Measurements from ENCODE around the gene SCAMP4.

SCAMP4 gene

GRCh38 chr19:1917146-1917545 is 11.9 kb downstream of the SCAMP4 start:
- DNase-seq: no peak

GRCh38 chr19:1917926-1918325 is 12.7 kb downstream of the SCAMP4 start:
- no peak for DNase-seq

DNA sequence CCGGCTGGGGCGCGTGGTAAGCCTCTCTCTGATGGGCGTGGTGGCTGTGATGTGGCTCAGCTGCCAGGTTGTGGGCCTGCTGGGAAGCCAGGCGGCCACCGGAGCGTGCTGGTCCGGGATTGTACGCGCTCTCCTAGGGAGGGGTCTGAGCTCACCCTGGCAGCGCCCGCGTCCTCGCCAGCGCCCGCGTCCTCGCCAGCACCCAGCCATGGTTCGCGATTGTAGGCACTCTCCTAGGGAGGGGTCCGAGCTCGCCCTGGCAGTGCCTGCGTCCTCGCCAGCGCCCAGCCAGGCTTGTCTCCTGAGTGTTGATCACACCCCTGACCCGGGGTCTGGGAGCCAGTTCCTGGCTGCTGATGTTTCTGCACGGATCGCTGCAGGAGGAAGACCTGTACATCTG is 13.8 kb downstream of the SCAMP4 start:
- no peak for DNase-seq

DNA sequence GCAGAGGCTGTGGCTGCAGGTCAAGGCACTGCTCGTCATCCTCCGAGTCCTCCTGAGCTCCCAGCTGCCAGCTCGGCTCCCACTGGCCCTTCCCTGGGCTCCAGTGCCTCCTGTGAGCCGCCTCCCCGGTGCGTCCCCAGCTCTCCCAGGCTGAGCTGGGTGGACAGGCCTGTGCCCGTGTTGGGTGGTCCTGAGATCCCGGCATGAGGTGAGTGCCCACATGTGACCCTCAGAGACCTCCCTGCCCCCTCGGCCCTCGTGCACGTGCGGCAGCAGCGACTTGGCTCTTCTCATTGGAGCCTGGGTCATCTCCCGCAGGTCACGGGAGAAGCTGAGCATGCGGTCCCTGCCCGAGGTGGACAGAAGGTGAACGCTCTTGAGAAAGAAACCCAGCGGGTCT is 15.4 kb downstream of the SCAMP4 start:
- no peak for DNase-seq

DNA sequence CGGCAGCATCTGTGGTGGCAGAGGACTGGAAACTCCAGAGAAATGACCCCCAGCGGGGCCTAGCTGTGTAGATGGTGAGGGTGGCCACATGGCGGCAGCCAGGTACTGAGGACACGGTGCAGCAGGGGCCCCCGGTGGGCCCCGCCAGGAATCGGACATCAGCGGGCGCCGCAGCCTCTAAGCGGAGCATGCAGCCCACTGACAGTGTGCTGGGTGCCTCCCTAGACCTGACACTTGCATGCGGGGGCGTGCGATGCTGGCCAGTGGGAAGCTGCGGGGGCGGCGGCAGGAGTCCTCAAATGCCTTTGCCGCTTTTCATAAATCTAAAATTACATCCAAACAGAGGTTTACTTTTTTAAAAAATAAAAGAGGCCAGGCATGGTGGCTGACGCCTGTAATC is 16.1 kb downstream of the SCAMP4 start:
- DNase-seq: no peak

- DNase-seq: no peak
These were observed 16.6 kb downstream of the SCAMP4 start for GRCh38 chr19:1921825-1922224.

DNA sequence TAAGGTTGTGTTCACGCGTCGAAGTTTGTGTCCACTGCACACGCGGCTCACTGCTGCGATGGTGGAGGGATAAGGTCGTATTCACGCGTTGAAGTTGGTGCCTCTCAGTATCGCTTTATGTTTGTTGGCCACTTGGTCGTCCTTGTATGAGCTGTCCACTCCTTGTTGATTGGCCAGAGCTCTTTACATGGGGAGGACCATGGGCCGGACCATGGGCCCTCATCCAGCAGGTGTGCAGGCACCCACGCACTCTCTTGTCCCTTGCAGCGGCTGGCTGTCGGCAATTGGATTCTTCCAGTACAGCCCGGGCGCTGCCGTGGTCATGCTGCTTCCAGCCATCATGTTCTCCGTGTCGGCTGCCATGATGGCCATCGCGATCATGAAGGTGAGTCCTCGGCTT is 17.6 kb downstream of the SCAMP4 start:
- DNase-seq: no peak

- DNase-seq: no peak
These were observed 18.1 kb downstream of the SCAMP4 start for GRCh38 chr19:1923319-1923718.

DNA sequence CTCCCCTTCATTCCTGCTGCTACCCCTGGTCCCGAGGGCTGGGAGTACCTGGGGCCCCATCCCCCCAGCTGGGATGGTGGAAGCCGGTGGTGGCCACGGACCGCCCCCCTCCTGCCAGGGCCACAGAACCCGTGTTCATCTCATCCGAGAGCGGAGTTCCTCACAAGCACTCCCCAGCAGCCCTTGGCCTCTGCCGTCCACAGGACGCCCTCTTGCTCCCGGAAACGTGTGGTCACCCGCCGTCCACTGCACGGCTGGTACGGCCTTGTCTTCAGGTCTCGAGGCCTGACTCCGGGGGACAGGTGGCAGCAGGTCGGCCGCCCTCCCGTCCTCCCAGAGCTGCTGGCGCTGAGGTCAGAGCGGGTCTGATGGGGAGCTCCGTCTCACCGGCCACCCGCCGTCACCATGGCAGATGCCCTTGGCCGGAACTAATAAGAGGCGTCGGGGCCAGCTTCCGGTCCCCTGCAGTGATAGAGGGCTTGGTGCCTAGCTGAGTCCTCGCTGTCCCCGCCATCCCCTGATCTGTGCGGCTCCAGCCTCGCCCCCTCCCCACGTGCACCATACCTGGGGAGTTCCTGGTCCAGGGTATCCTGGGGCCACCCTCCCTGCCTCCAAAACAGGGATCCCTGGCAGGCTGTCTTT is 19.2 kb downstream of the SCAMP4 start:
- DNase-seq: no peak

DNA sequence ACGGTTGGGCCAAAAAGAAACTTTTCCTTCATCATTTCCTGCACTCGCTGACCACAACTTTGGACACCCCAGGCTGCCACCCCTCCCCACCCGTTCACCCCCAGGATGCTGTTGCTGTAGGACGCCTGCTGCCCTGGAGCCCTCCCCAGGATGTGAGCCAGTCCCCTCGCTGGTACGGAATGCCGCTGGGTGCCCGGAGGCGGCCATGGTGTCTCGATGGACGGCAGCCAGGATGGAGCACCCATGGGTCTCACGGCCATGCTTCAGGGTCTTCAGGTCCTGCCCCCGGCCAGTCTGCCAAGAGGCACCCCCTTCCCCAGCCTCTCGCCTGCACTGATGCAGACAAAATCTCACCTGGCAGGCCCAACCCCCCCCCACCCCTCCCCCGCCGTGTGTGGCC is 20.3 kb downstream of the SCAMP4 start:
- DNase-seq: no peak

- peak; percentile 60 for DNase-seq
These were observed 24.0 kb downstream of the SCAMP4 start for GRCh38 chr19:1929021-1929742.

GRCh38 chr19:1931445-1931844 is 26.2 kb downstream of the SCAMP4 start:
- DNase-seq: no peak

GRCh38 chr19:1932395-1932794 is 27.2 kb downstream of the SCAMP4 start:
- no peak for DNase-seq

GRCh38 chr19:1933244-1933643 is 28.0 kb downstream of the SCAMP4 start:
- no peak for DNase-seq

- DNase-seq: no peak
These were observed 28.7 kb downstream of the SCAMP4 start for GRCh38 chr19:1933942-1934341.

- no peak for DNase-seq
These were observed 30.4 kb downstream of the SCAMP4 start for GRCh38 chr19:1935484-1936208.

GRCh38 chr19:1936430-1936829 is 31.2 kb downstream of the SCAMP4 start:
- DNase-seq: no peak

DNA sequence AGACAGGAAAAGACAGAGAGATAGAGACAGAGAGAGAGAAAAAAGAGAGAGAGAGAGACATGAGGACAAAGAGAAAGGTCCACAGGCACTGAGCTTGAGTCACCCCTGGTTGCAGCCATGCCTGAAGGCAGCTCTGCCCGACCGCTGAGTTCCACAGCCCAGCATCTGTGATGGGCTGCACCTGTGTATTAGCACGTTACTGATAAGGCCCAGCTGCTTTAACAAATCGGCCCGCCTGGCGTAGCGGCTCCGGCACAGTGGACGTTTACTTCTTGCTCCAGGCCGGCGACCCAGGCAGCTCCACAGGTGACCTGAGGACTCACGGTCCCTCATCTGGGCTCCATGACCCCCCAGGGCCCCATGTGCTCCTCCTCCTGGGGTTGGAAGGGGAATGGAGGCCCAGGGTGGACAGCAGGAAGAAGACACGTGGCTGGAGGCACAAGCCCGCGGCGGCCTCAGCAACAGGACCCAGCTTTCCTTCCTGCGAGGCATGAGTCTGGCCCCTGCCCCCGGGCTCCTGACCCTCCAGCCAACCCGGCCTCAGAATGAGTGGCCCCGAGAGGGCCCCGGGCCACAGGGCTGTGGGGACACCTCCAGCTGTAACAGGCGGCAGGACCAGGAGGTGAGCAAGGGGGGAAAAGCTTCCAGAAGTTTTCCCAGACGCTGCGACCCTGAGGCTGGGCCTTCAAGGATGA is 31.9 kb downstream of the SCAMP4 start:
- no peak for DNase-seq

GRCh38 chr19:1938071-1938470 is 32.9 kb downstream of the SCAMP4 start:
- DNase-seq: no peak

GRCh38 chr19:1941146-1942077 is 36.2 kb downstream of the SCAMP4 start, which contains the start of gene CSNK1G2:
Gene CSNK1G2, plus strand, starts transcription at chr19:1941172. Its CDS starts 28,601 bp downstream, at chr19:1969773.
- no peak for DNase-seq

DNA sequence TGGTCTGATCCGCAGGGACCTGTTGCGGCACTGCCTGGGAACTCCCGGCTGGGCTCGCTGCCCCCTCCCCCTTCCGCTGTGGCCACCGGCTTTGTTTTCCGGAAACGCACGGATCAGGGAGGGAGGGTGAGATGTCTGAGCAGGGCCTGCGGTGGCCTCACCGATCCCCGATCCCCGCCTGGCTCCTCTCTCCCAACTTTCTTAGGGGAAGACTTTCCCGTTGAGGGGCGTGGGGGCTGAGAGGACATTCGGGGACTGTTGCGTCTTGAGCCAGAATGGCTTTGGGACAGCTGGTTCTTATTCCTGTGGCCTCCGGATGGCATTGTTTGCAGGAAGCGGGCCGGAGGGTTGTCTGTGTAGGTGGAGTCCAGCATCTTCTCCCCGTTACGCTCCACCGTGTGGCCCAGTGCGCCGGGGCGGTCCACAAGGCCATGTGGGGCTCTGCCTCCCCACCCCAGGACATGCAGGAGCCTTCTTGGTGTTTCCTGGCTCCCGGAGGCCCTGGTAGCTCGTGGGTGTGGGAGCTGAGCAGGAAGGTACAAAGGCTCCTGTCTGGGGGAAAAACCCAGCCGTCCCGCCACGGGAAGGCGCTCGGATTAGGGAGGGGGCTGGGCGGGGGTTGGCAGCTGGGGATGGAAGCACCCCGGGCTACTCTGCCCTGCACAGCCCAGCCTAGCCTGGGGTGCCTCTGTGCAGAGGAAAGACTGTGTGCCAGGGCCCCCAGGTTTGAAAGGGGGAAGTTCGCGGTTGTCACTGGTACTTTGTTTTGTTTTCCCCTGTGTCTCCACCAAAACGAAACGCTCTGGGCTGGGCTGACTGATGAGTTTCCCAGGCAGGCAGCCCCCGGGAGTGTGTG is 37.1 kb downstream of the SCAMP4 start:
- peak; percentile 67 for DNase-seq

Measured in activated gamma-delta T cell (primary cell).